Spleen (tissue), 11 donors: ENCODE data around the gene REG3G. TPM values are rescaled to one million over a fixed set of nuclear protein-coding genes. Genes with fewer than 3 reads are reported as not detected.

Source experiments
- DNase-seq: peaks from one replicate; pipeline ENCODE4 v3.0.0-alpha.2; 2020
- H3K27ac ChIP-seq, 8 donors: fragments of 200-600 bp; sonication (generic) in 7 of 8; 1 replicate in 4 of 8; 2 replicates in 4 of 8; pipeline versions ENCODE4 v1.5.0 to v1.8.0; 2016 to 2021; ENCODE audit warnings: inconsistent platforms in 4 of 8, mild to moderate bottlenecking in 4 of 8, moderate library complexity in 1 of 8
- H3K27me3 ChIP-seq, 7 donors: fragments of 200-600 bp; sonication (generic) in 6 of 7; replicated peaks in 1 of 7; 1 replicate in 4 of 7; 2 replicates in 3 of 7; pipeline versions ENCODE4 v1.5.0 to v1.8.0; 2016 to 2021; ENCODE audit warnings: inconsistent platforms in 3 of 7, mild to moderate bottlenecking in 1 of 7
- H3K36me3 ChIP-seq, 6 donors: fragments of 200-600 bp; sonication (generic) in 5 of 6; 1 replicate in 4 of 6; 2 replicates in 2 of 6; pipeline versions ENCODE4 v1.5.0 to v1.8.0; 2016 to 2021; ENCODE audit warnings: inconsistent platforms in 2 of 6
- H3K4me1 ChIP-seq, 6 donors: fragments of 200-600 bp; sonication (generic) in 5 of 6; 1 replicate in 3 of 6; 2 replicates in 3 of 6; pipeline versions ENCODE4 v1.5.0 to v1.8.0; 2016 to 2021; ENCODE audit warnings: inconsistent platforms in 3 of 6
- H3K4me3 ChIP-seq, 8 donors: fragments of 200-600 bp; sonication (generic) in 7 of 8; 1 replicate in 4 of 8; 2 replicates in 4 of 8; pipeline versions ENCODE4 v1.5.0 to v1.8.0; 2016 to 2021; ENCODE audit warnings: inconsistent platforms in 4 of 8, mild to moderate bottlenecking in 4 of 8, moderate library complexity in 2 of 8
- H3K9me3 ChIP-seq, 8 donors: fragments of 200-600 bp; sonication (generic) in 7 of 8; 1 replicate in 4 of 8; 2 replicates in 4 of 8; pipeline versions ENCODE4 v1.5.0 to v1.8.0; 2016 to 2021; ENCODE audit warnings: inconsistent platforms in 4 of 8
- POLR2A ChIP-seq, 3 donors: fragments of 450-650 bp; IDR thresholded peaks; one replicate each; pipeline ENCODE4 v1.5.1; 2017; ENCODE audit warnings: antibody characterized with exemption in 3 of 3, mild to moderate bottlenecking in 1 of 3
- POLR2AphosphoS5 ChIP-seq, 3 donors: sonication (generic); formaldehyde crosslinking; IDR thresholded peaks; one replicate each; pipeline ENCODE4 v1.5.1; 2017; ENCODE audit warnings: antibody characterized with exemption in 3 of 3
- WGBS, 5 donors: extraction: QIAGEN DNeasy Blood & Tissue Kit in 3 of 5; methylation state at CpG; one replicate each; pipeline versions ENCODE4 v1.1.5 to v1.1.7; 2013 to 2018; 5-methylcytosine and 5-hydroxymethylcytosine counted together
- intact Hi-C: fragments of 100-400 bp; cut with DNase I; formaldehyde crosslinking; loops from one replicate; pipeline ENCODE4 v1.15.0; 2023; ENCODE audit warnings: low total_unique reads
- polyA plus RNA-seq, 3 donors: library from polyadenylated mRNA; stranded (reverse); fragments of 200-250 nt; gene quantifications; one replicate each; pipeline ENCODE4 v1.2.1, GENCODE V29; 2013
- total RNA-seq, 7 donors: library from RNA; depleted of rRNA in 3 of 7; stranded (reverse); fragments of >200 nt in 3 of 7; fragmentation: NEBNext Ultra II Directional in 4 of 7; extraction: Animal tissue kit (Norgen Biotek cat#: 25700) in 4 of 7; gene quantifications; one replicate each; pipeline versions ENCODE4 v1.1.0 to v1.2.1, GENCODE V29; 2016 to 2021
- TF ChIP-seq, protein P1 (sequence below), 11 experiments: fragments of 200-600 bp in 7 of 11; fragments of 450-650 bp in 4 of 11; sonication (generic) in 4 of 11; IDR thresholded peaks in 8 of 11; conservative IDR thresholded peaks in 3 of 11; 1 replicate in 7 of 11; 2 replicates in 4 of 11; pipeline versions ENCODE4 v1.4.0 to v1.8.0; 2016 to 2021; ENCODE audit warnings: antibody characterized with exemption in 11 of 11, inconsistent platforms in 4 of 11, mild to moderate bottlenecking in 1 of 11
- donor health status: healthy with polysubstance abuse.
- donor health status: DM: no; HTN: no; CAD: no; lungs with moderate emphysema.
- donor health status: DM: no; HTN: no; CAD: no.
- donor health status: Bipolar disorder and iron deficiency.
- donor health status: healthy.
- donor health status: DM: no; HTN: no; CAD: no.
- donor health status: DM: yes; HTN: yes; CAD: no.

Gene REG3G
- total and polyA plus RNA-seq, 10 donors = 0.11 to 1.0 (median 0.56) TPM; not detected in 6

- no peaks in the 10 kb centered on the region for H3K36me3 ChIP-seq
- no peak overlapping the region for H3K27ac ChIP-seq
- intact Hi-C loops = no loop called here
- 55 to 70% (median 60%) methylated on average over 2 of the region's 2 CpGs for WGBS, 5 donors
- H3K4me3 ChIP-seq = no peak overlapping the region
- no peak for DNase-seq
- no peaks in the 10 kb centered on the region for H3K27me3 ChIP-seq
- TF ChIP-seq POLR2A (IDR thresholded peaks at IDR 0.05) (no peak), POLR2AphosphoS5 (IDR thresholded peaks at IDR 0.05) (no peak)
- TF ChIP-seq, protein P1, sequence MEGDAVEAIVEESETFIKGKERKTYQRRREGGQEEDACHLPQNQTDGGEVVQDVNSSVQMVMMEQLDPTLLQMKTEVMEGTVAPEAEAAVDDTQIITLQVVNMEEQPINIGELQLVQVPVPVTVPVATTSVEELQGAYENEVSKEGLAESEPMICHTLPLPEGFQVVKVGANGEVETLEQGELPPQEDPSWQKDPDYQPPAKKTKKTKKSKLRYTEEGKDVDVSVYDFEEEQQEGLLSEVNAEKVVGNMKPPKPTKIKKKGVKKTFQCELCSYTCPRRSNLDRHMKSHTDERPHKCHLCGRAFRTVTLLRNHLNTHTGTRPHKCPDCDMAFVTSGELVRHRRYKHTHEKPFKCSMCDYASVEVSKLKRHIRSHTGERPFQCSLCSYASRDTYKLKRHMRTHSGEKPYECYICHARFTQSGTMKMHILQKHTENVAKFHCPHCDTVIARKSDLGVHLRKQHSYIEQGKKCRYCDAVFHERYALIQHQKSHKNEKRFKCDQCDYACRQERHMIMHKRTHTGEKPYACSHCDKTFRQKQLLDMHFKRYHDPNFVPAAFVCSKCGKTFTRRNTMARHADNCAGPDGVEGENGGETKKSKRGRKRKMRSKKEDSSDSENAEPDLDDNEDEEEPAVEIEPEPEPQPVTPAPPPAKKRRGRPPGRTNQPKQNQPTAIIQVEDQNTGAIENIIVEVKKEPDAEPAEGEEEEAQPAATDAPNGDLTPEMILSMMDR (IDR thresholded peaks at IDR 0.05 in 8 of 11, conservative IDR thresholded peaks at IDR 0.05 in 3 of 11) = no peak
- no peaks in the 10 kb centered on the region for H3K9me3 ChIP-seq
- H3K4me1 ChIP-seq = no peaks in the 10 kb centered on the region
Observed at GRCh38 chr2:79009388-79009787, 16.1 kb upstream of the REG3G start.

DNA sequence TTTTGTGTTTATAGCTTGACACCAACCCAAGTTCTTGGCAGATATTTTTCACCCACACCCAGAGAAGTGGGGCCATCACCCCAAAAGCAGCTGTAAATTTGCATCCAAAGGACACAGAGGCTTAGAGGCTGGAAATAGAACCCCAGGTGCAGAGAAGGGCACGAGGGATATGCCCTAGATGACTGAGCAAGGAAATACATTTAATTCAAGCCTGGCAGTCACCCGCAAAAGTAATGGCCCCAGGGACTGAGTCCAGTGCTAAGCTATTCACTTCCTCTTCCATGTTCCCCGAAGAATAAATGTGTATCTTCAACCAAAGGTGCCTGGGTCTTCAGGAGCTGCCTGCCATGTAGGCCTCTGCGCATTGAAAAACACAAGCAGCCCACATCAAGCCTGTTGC is 14.0 kb upstream of the REG3G start:
- TF ChIP-seq, protein P1 (IDR thresholded peaks at IDR 0.05 in 8 of 11, conservative IDR thresholded peaks at IDR 0.05 in 3 of 11) = no peak
- TF ChIP-seq POLR2A (IDR thresholded peaks at IDR 0.05) = no peak
- H3K4me1 ChIP-seq = no peaks in the 10 kb centered on the region
- no peaks in the 10 kb centered on the region for H3K27me3 ChIP-seq
- intact Hi-C loops = no loop called here
- WGBS, 5 donors = 43 to 64% (median 62%) methylated on average over 4 of the region's 4 CpGs
- no peaks in the 10 kb centered on the region for H3K9me3 ChIP-seq
- no peaks in the 10 kb centered on the region for H3K36me3 ChIP-seq
- no peak for DNase-seq
- no peak overlapping the region for H3K27ac ChIP-seq
- H3K4me3 ChIP-seq = no peak overlapping the region

- TF ChIP-seq, protein P1 (IDR thresholded peaks at IDR 0.05 in 8 of 11, conservative IDR thresholded peaks at IDR 0.05 in 3 of 11) = no peak
- TF ChIP-seq POLR2A (IDR thresholded peaks at IDR 0.05) (no peak), POLR2AphosphoS5 (IDR thresholded peaks at IDR 0.05) (no peak)
- Histone ChIP-seq H3K4me1 (no peaks in the 10 kb centered on the region), H3K27me3 (no peaks in the 10 kb centered on the region), H3K27ac (no peak overlapping the region), H3K36me3 (no peaks in the 10 kb centered on the region), H3K9me3 (no peaks in the 10 kb centered on the region), H3K4me3 (no peak overlapping the region)
- DNase-seq = no peak
- WGBS, 5 donors = 67 to 85% (median 72%) methylated on average over 6 of the region's 6 CpGs
- intact Hi-C loops = no loop called here
Observed at GRCh38 chr2:79013629-79014028, 11.9 kb upstream of the REG3G start.

DNA sequence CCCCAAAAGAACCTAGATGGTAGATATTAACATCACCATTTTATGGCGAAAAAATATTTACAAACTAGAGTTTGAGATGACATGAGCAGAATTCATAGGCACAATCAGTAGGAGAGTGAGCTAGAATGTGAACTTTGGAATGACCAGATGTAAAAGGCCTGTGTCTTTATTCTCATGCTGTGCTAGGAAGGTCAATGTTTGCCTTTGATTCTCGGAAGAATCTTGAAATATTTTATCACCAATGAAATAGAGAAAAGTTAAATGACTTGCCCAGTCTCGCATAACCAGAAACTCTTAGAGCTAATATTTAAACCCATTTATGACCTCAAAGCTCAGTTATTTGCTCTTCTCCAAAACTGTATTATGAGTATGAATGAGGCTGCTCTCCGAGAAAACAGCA is 9.2 kb upstream of the REG3G start:
- Histone ChIP-seq H3K4me1 (no peaks in the 10 kb centered on the region), H3K9me3 (no peaks in the 10 kb centered on the region), H3K27me3 (no peaks in the 10 kb centered on the region), H3K27ac (no peak overlapping the region), H3K4me3 (no peak overlapping the region), H3K36me3 (no peaks in the 10 kb centered on the region)
- intact Hi-C loops = no loop called here
- WGBS, 5 donors = 84 to 93% (median 91%) methylated on average over 4 of the region's 4 CpGs
- TF ChIP-seq POLR2A (IDR thresholded peaks at IDR 0.05) = no peak
- TF ChIP-seq POLR2AphosphoS5 (IDR thresholded peaks at IDR 0.05) = no peak
- TF ChIP-seq, protein P1 (IDR thresholded peaks at IDR 0.05 in 8 of 11, conservative IDR thresholded peaks at IDR 0.05 in 3 of 11) = no peak
- DNase-seq = no peak
